HepG2 (cell line): ENCODE results near the gene UGT1A7. TPM values are rescaled to one million over a fixed set of nuclear protein-coding genes. Genes with fewer than 3 reads are reported as not detected.
A peak's percentile ranks its signal among the peaks of the same experiment; 100 is the strongest.

Source experiments
- ARNT ChIP-seq: fragments of 450-650 bp; IDR thresholded peaks from 2 replicates; pipeline ENCODE4 v1.6.1; 2017
- CREM ChIP-seq, 2 experiments: sonication (generic) in 1 of 2; formaldehyde crosslinking in 1 of 2; IDR thresholded peaks; 2 replicates each; pipeline versions ENCODE4 v1.4.0 to v1.6.1; 2016 to 2020; ENCODE audit warnings: antibody characterized with exemption in 1 of 2, mild to moderate bottlenecking in 1 of 2, missing genetic modification reagents in 1 of 2
- GFI1 ChIP-seq: sonication (generic); formaldehyde crosslinking; IDR thresholded peaks from 2 replicates; pipeline ENCODE4 v1.5.0; 2020; ENCODE audit warnings: missing genetic modification reagents, mild to moderate bottlenecking, borderline replicate concordance
- HDAC1 ChIP-seq: sonication (generic); formaldehyde crosslinking; IDR thresholded peaks from 2 replicates; pipeline ENCODE4 v1.5.1; 2020; ENCODE audit warnings: mild to moderate bottlenecking, missing genetic modification reagents
- HNF1A ChIP-seq, 2 experiments: sonication (generic) in 1 of 2; formaldehyde crosslinking in 1 of 2; IDR thresholded peaks; 2 replicates each; pipeline versions ENCODE4 v1.4.0 to v1.6.1; 2016 to 2020; ENCODE audit warnings: borderline replicate concordance in 1 of 2, low read depth in 1 of 2, mild to moderate bottlenecking in 1 of 2, missing genetic modification reagents in 1 of 2
- ISL2 ChIP-seq: sonication (generic); formaldehyde crosslinking; IDR thresholded peaks from 2 replicates; pipeline ENCODE4 v1.5.0; 2020; ENCODE audit warnings: missing genetic modification reagents
- KLF9 ChIP-seq: IDR thresholded peaks from 2 replicates; pipeline ENCODE4 v1.6.1; 2016; ENCODE audit warnings: low read depth
- MEIS1 ChIP-seq: sonication (generic); formaldehyde crosslinking; IDR thresholded peaks from 2 replicates; pipeline ENCODE4 v1.9.0; 2021; ENCODE audit warnings: mild to moderate bottlenecking, missing genetic modification reagents, moderate library complexity, borderline replicate concordance
- NR0B2 ChIP-seq: sonication (generic); formaldehyde crosslinking; IDR thresholded peaks from 2 replicates; pipeline ENCODE4 v1.4.0; 2020; ENCODE audit warnings: mild to moderate bottlenecking, missing genetic modification reagents
- NRL ChIP-seq: sonication (generic); formaldehyde crosslinking; IDR thresholded peaks from 2 replicates; pipeline ENCODE4 v1.5.0; 2020; ENCODE audit warnings: missing genetic modification reagents, mild to moderate bottlenecking, moderate library complexity, borderline replicate concordance
- ONECUT2 ChIP-seq: sonication (generic); formaldehyde crosslinking; IDR thresholded peaks from 2 replicates; pipeline ENCODE4 v1.4.0; 2020; ENCODE audit warnings: missing genetic modification reagents
- TBL1XR1 ChIP-seq: fragments of 150-350 bp; IDR thresholded peaks from 2 replicates; pipeline ENCODE4 v1.6.1; 2014; ENCODE audit warnings: borderline replicate concordance, low read length; ENCODE audit not compliant: partially characterized antibody
- TOE1 ChIP-seq: sonication (generic); formaldehyde crosslinking; IDR thresholded peaks from 2 replicates; pipeline ENCODE4 v1.4.0; 2020; ENCODE audit warnings: mild to moderate bottlenecking, missing genetic modification reagents
- ZFP41 ChIP-seq: sonication (generic); formaldehyde crosslinking; IDR thresholded peaks from 2 replicates; pipeline ENCODE4 v1.4.0; 2020; ENCODE audit warnings: mild to moderate bottlenecking, missing genetic modification reagents, borderline replicate concordance
- ZNF34 ChIP-seq: sonication (generic); formaldehyde crosslinking; IDR thresholded peaks from 2 replicates; pipeline ENCODE4 v1.4.0; 2020; ENCODE audit warnings: mild to moderate bottlenecking, missing genetic modification reagents, borderline replicate concordance
- ZNF468 ChIP-seq: sonication (generic); formaldehyde crosslinking; IDR thresholded peaks from 2 replicates; pipeline ENCODE4 v1.8.0; 2022; ENCODE audit warnings: mild to moderate bottlenecking, moderate library complexity, missing genetic modification reagents
- ZNF496 ChIP-seq: sonication (generic); formaldehyde crosslinking; IDR thresholded peaks from 2 replicates; pipeline ENCODE4 v1.8.1; 2023; ENCODE audit warnings: mild to moderate bottlenecking, moderate library complexity, missing genetic modification reagents; ENCODE audit not compliant: insufficient replicate concordance
- ZNF660 ChIP-seq: sonication (generic); formaldehyde crosslinking; IDR thresholded peaks from 2 replicates; pipeline ENCODE4 v1.5.1; 2020; ENCODE audit warnings: mild to moderate bottlenecking, low read depth, missing genetic modification reagents, borderline replicate concordance
- ZNF790 ChIP-seq: sonication (generic); formaldehyde crosslinking; IDR thresholded peaks from 2 replicates; pipeline ENCODE4 v1.8.0; 2022; ENCODE audit warnings: missing genetic modification reagents, mild to moderate bottlenecking, borderline replicate concordance
- ZSCAN20 ChIP-seq: sonication (generic); formaldehyde crosslinking; IDR thresholded peaks from 2 replicates; pipeline ENCODE4 v1.4.0; 2020; ENCODE audit warnings: missing genetic modification reagents, mild to moderate bottlenecking, borderline replicate concordance
- polyA plus RNA-seq, 8 experiments: library from polyadenylated mRNA; depleted of rRNA in 3 of 8; stranded (reverse) in 7 of 8; unstranded in 1 of 8; fragments of >200 nt; fragmentation: Illumina TruSeq in 4 of 8; extraction: Trizol in 4 of 8; gene quantifications; 2 replicates each; pipeline versions ENCODE4 v1.2.1 to v1.2.3, GENCODE V29; 2011 to 2016; ENCODE audit warnings: low read depth in 4 of 8, missing spikeins in 1 of 8, mixed read lengths in 1 of 8; ENCODE audit not compliant: insufficient read depth in 1 of 8
- total RNA-seq, 5 experiments: library from RNA; depleted of rRNA; stranded (reverse); fragments of >200 nt; fragmentation: Illumina TruSeq; extraction: Trizol; gene quantifications; 2 replicates each; pipeline ENCODE4 v1.2.3, GENCODE V29; 2016; ENCODE audit warnings: low read depth in 1 of 5
- TF ChIP-seq, protein P1 (sequence below): sonication (generic); formaldehyde crosslinking; IDR thresholded peaks from 2 replicates; pipeline ENCODE4 v1.4.0; 2020; ENCODE audit warnings: mild to moderate bottlenecking, missing genetic modification reagents
- TF ChIP-seq, protein P2 (sequence below): sonication (generic); formaldehyde crosslinking; IDR thresholded peaks from 2 replicates; pipeline ENCODE4 v1.8.0; 2022; ENCODE audit warnings: missing genetic modification reagents, mild to moderate bottlenecking, moderate library complexity, borderline replicate concordance

UGT1A7 gene
- total and polyA plus RNA-seq, 2 of the 13 experiments (the other 11 are each of a cell fraction or from before 2014, with no cell fraction given) = not detected

- peak; percentile 98 for TF ChIP-seq HNF1A (IDR thresholded peaks at IDR 0.05; ENCODE audit: low read depth)
- peak; percentile 98 for TF ChIP-seq HNF1A (CRISPR knock-in tag; IDR thresholded peaks at IDR 0.05; ENCODE audit: borderline replicate concordance)
- no peak for TF ChIP-seq NRL (CRISPR knock-in tag)
- no peak for TF ChIP-seq ZNF468 (CRISPR knock-in tag)
- TF ChIP-seq, protein P1, sequence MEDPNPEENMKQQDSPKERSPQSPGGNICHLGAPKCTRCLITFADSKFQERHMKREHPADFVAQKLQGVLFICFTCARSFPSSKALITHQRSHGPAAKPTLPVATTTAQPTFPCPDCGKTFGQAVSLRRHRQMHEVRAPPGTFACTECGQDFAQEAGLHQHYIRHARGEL = no peak
- TF ChIP-seq TBL1XR1 = peak; percentile 100
- TF ChIP-seq ZNF34 = no peak
- TF ChIP-seq ONECUT2 (CRISPR knock-in tag) = no peak
- TF ChIP-seq KLF9 (CRISPR knock-in tag) = 0 out of 2 replicates have a peak, but pooled peaks have one; percentile 33
- TF ChIP-seq ARNT = peak; percentile 91
- TF ChIP-seq ZNF790 = no peak
- no peak for TF ChIP-seq ZNF496 (CRISPR knock-in tag)
- TF ChIP-seq, protein P2, sequence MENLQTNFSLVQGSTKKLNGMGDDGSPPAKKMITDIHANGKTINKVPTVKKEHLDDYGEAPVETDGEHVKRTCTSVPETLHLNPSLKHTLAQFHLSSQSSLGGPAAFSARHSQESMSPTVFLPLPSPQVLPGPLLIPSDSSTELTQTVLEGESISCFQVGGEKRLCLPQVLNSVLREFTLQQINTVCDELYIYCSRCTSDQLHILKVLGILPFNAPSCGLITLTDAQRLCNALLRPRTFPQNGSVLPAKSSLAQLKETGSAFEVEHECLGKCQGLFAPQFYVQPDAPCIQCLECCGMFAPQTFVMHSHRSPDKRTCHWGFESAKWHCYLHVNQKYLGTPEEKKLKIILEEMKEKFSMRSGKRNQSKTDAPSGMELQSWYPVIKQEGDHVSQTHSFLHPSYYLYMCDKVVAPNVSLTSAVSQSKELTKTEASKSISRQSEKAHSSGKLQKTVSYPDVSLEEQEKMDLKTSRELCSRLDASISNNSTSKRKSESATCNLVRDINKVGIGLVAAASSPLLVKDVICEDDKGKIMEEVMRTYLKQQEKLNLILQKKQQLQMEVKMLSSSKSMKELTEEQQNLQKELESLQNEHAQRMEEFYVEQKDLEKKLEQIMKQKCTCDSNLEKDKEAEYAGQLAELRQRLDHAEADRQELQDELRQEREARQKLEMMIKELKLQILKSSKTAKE (CRISPR knock-in tag) = peak; percentile 94
- peak; percentile 95 for TF ChIP-seq CREM (IDR thresholded peaks at IDR 0.05)
- no peak for TF ChIP-seq CREM (CRISPR knock-in tag; IDR thresholded peaks at IDR 0.05)
- no peak for TF ChIP-seq ZFP41 (CRISPR knock-in tag)
- no peak for TF ChIP-seq NR0B2 (CRISPR knock-in tag)
- peak; percentile 95 for TF ChIP-seq GFI1 (CRISPR knock-in tag)
- peak; percentile 93 for TF ChIP-seq ISL2 (CRISPR knock-in tag)
- TF ChIP-seq HDAC1 (CRISPR knock-in tag) = peak; percentile 98
- TF ChIP-seq MEIS1 = peak; percentile 84; the same call in 1 of the 2 replicates
- no peak for TF ChIP-seq ZNF660 (CRISPR knock-in tag)
- no peak for TF ChIP-seq TOE1 (CRISPR knock-in tag)
- TF ChIP-seq ZSCAN20 (CRISPR knock-in tag) = no peak
Measured at GRCh38 chr2:233756429-233757081, 74.9 kb downstream of the UGT1A7 start (continued).
